Ammon's horn (tissue), 1 donor: ENCODE results near the gene ATP13A3.
A peak's percentile ranks its signal among the peaks of the same experiment; 100 is the strongest.

ENCODE experiments used
- DNase-seq: peaks from one replicate; pipeline ENCODE4 v3.0.0-alpha.2; 2016; ENCODE audit warnings: low spot score

The ATP13A3 gene

GRCh38 chr3:194392576-194392975, 94.2 kb downstream of the ATP13A3 start:
- no peak for DNase-seq

- no peak for DNase-seq
Measured at GRCh38 chr3:194390835-194391234, 96.0 kb downstream of the ATP13A3 start.

DNA sequence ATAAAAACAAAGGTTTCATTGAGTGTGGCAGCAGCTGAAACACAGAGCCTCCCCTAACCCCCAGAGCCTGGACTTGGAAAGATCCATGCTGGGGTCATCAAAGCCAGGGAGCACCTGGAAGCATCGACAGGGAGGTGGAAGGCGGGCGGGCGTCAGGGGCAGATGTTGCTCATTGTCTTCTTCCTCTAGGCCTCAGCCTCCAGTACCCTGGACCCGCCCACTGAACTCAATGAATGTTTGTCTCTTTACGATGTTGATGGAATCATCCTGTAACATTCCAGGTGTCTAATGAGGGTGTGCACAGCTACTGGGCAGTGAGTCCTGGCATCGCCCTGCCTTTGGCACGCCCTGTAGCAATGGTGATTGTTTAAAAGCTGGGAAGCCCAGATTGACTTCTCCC, 97.5 kb downstream of the ATP13A3 start:
- no peak for DNase-seq

DNA sequence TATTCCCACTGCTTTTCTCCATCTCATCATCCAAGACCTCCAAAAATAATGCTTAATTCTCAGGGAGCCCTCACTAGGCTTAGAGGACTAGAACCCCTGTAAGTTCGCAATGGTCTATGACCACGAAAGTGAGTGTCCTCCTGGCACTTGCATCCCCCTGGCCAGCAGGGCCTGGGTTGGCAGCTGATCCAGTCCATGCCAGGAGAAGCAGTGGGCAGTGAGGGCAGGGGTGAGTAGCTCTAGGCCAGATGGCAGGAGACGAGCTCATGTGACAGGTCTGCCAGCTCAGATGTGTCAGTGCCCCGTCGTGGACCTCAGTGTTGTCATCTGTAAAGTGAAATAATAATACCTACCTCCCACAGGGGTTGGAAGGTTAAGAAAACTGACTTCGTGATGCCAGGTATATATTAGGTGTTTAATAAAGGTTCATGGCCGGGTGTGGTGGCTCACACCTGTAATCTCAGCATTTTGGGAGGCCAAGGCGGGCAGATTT, 98.8 kb downstream of the ATP13A3 start:
- no peak for DNase-seq

GRCh38 chr3:194387276-194387675, 99.5 kb downstream of the ATP13A3 start:
- DNase-seq, result no peak

- DNase-seq, result no peak
Measured at GRCh38 chr3:194386648-194387047, 100.2 kb downstream of the ATP13A3 start.

- DNase-seq, result no peak
Measured at GRCh38 chr3:194386066-194386465, 100.7 kb downstream of the ATP13A3 start.

- no peak for DNase-seq
Measured at GRCh38 chr3:194384569-194385001, 102.2 kb downstream of the ATP13A3 start.

DNA sequence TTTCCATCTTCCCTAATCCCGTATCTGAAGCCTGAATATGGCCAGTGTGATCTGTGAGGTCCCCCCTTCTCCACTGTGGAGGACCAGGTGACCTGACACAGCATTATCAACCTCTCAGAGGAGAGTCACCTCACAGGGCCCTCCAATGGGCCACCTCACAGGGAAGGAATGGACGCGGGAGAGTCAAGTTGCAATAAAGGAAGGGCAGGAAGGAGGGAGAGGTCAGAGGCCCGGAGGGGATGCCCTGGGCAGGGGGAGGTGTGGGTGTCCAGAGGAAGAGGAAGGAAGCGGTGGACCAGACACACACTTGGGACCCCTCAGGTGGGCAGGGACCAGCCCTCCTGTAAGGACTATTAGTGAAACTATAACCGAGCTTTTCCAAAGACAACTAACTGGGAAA, 102.6 kb downstream of the ATP13A3 start:
- DNase-seq, result no peak

- no peak for DNase-seq
Measured at GRCh38 chr3:194383276-194383940, 103.4 kb downstream of the ATP13A3 start.

GRCh38 chr3:194382892-194383223, 103.9 kb downstream of the ATP13A3 start:
- no peak for DNase-seq

DNA sequence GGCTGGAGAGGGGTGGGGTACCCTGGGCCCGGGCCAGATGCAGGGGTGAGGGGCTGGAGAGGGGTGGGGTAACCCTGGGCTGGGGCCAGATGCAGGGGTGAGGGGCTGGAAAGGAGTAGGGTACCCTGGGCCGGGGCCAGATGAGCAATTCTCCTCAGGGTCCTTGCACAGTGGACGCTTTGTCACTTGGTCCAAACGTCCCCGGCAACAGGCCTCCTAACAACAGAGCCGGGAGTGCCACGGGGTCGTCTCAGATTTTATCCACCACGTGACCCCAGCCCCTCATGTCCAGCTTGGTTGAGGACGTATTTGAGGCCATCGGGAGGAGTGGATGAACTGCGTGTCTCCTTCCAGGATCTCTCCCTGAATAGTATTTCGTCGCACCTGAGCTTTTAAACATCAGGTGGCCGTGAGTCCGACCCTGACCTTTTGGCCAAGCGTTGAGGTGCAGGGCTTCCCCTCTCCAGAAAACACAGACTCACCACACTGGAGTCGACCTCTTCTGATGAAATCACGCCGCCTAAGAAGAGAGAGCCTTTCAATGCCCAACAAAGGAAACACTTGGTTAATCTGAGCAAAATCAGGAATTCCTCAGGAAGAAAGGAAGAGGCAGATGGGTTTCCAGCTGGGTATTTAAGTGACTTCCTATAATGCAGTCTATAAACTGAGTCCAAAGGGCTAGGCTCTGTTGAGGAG, 104.5 kb downstream of the ATP13A3 start:
- no peak for DNase-seq

GRCh38 chr3:194381460-194381875, 105.3 kb downstream of the ATP13A3 start:
- DNase-seq, result peak; percentile 53

GRCh38 chr3:194380326-194380725, 106.5 kb downstream of the ATP13A3 start:
- no peak for DNase-seq

DNA sequence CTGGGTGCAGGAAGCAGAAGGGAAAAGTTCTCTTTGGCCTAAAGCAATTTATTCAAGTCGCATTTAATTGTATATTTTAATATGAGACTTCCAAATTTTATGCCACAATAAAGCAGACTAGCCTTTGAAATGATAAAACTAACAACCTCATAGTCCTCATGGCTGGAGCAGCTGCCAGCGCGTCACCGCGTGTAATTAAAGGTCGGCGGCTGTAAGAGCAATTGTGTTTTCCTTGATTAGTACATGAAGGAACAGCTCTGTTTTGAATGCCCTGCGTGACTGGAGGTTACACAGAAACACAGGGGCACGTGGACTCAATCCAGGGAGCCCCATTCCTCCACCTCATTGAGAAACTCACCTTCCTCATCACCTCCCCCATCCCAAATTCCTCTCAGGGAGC, 107.2 kb downstream of the ATP13A3 start:
- no peak for DNase-seq

- no peak for DNase-seq
Measured at GRCh38 chr3:194379231-194379630, 107.6 kb downstream of the ATP13A3 start.

GRCh38 chr3:194377708-194378107, 109.1 kb downstream of the ATP13A3 start:
- DNase-seq, result no peak

DNA sequence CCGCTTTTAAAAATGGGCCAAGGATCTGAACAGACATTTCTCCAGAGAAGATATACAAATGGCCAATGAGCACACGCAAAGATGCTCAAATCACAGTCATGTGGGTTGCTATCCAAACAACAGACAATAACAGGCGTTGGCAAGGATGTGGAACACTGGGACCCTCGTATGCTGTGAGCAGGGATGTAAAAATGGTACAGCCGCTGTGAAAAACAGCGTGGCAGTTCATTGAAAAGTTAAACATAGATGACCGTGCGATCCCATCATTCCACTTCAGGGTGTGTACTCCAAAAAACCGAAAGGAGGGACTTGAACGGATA, 110.6 kb downstream of the ATP13A3 start:
- DNase-seq, result no peak

GRCh38 chr3:194375473-194376240, 111.1 kb downstream of the ATP13A3 start:
- DNase-seq, result no peak

DNA sequence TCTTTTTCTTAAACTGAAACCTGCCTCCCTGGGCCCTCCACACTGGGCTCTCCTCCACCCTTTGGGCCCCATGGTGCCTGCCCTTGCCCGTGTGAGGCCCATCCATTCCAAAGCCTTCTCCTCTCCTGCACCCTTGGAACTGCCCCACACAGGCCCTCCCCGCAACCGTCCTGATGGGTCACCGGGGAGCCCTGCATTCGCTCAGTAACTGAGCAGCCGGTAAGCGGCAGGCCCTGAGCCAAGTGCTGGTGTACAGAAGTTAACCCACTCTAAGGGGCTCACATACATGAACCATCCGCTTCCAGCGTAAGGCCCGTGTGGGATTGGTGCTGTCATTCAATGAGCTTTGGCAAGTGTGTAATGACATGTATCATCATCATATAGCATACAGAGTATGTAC, 111.9 kb downstream of the ATP13A3 start:
- no peak for DNase-seq

DNA sequence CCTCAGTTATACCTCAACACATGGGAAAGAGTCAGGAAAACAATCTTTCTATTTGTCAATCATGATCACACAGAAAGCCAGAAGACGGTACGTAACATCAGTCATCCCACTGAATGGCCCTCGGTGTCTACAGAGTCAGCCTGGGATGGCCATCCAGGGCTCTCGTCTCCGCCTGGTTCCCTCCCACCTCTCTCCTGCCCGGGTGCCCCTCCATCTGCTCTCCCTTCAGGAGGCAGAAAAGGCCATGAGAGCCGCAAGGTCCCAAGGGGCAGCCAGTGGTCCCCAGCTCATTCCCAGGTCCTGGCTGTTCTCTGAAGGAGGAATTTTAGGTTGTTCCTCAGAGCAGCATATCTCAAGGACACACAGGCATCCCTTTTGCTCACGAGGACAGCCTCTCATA, 112.9 kb downstream of the ATP13A3 start:
- no peak for DNase-seq

- no peak for DNase-seq
Measured at GRCh38 chr3:194373028-194373427, 113.8 kb downstream of the ATP13A3 start.

DNA sequence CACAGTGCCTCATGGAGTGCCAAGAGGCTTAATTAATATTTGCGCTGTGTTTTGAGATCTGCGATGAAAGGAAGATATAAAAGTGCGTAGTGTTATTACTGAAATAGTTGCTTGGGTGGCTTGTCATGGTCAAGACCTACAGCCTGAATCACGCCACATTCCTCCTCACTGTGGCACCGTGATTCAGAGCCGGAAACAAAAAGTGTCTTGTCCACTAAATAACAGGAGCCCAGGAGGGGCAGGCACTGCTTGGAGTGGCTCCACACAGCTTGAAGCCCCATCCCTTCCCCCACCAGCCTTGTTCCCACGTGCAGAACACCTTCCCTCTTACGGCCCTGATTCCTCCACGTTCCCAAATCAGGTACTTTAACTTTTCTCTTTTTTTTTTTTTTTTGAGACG, 116.0 kb downstream of the ATP13A3 start:
- no peak for DNase-seq
